GM06990 (cell line): ENCODE data around the gene FTSJ1.
"Not testable (repeated sequence)": the region's sequence is repeated elsewhere in the genome, so short reads cannot be mapped to it uniquely, and the experiment has no call there.

Source experiments
- DNase-seq: peaks from one replicate; pipeline ENCODE4 v3.0.0-alpha.2; 2011; ENCODE audit not compliant: insufficient read length; ENCODE audit errors: extremely low read depth
- H3K27me3 ChIP-seq: replicated peaks from 2 replicates; pipeline ENCODE4 v1.6.0; 2011; ENCODE audit warnings: low read length; ENCODE audit not compliant: control insufficient read depth, insufficient read depth
- H3K36me3 ChIP-seq: 2 replicates; pipeline ENCODE4 v1.5.1; 2011; ENCODE audit warnings: low read length; ENCODE audit not compliant: control insufficient read depth, insufficient read depth
- H3K4me3 ChIP-seq: replicated peaks from 2 replicates; pipeline ENCODE4 v1.5.1; 2011; ENCODE audit warnings: low read depth, mild to moderate bottlenecking, control low read depth, low read length
- CTCF ChIP-seq: IDR thresholded peaks from 2 replicates; pipeline ENCODE4 v1.5.1; 2011; ENCODE audit warnings: low read length, control low read depth, mild to moderate bottlenecking, inconsistent platforms; ENCODE audit not compliant: insufficient read depth, poor library complexity, severe bottlenecking

Gene FTSJ1

DNA sequence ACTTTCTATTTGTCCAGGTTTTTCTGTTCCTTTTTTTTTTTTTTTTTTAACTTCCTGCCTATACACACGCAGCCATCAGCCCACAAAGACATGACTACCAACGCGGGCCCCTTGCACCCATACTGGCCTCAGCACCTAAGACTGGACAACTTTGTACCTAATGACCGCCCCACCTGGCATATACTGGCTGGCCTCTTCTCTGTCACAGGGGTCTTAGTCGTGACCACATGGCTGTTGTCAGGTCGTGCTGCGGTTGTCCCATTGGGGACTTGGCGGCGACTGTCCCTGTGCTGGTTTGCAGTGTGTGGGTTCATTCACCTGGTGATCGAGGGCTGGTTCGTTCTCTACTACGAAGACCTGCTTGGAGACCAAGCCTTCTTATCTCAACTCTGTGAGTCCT lies 47.7 kb downstream of the FTSJ1 start:
- no peak for TF ChIP-seq CTCF
- H3K27me3 ChIP-seq = no peaks in the 10 kb centered on the region
- no peak for DNase-seq
- no peak overlapping the region for H3K4me3 ChIP-seq
- peaks cover 2% of the 10 kb centered on the region for H3K36me3 ChIP-seq

DNA sequence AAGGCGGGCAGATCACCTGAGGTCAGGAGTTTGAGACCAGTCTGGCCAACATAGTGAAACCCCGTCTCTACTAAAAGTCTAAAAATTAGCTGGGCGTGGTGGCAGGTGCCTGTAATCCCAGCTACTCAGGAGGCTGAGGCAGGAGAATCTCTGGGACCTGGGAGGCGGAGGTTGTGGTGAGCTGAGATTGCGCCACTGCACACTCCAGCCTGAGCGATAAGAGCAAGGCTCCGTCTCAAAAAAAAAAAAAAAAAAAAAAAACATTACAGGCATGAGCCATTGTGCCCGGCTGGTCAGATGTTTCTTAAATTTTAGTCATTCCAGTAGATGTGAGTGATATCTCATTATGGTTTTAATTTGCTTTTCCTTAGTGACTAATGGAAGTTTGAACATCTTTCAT lies 49.9 kb downstream of the FTSJ1 start:
- not testable (repeated sequence) for H3K4me3 ChIP-seq, H3K27me3 ChIP-seq, H3K36me3 ChIP-seq, DNase-seq

GRCh38 chrX:48530736-48531135 lies 54.7 kb downstream of the FTSJ1 start:
- no peak for DNase-seq
- no peak overlapping the region for H3K4me3 ChIP-seq
- H3K27me3 ChIP-seq = no peaks in the 10 kb centered on the region
- H3K36me3 ChIP-seq = peaks cover 4% of the 10 kb centered on the region
- no peak for TF ChIP-seq CTCF

DNA sequence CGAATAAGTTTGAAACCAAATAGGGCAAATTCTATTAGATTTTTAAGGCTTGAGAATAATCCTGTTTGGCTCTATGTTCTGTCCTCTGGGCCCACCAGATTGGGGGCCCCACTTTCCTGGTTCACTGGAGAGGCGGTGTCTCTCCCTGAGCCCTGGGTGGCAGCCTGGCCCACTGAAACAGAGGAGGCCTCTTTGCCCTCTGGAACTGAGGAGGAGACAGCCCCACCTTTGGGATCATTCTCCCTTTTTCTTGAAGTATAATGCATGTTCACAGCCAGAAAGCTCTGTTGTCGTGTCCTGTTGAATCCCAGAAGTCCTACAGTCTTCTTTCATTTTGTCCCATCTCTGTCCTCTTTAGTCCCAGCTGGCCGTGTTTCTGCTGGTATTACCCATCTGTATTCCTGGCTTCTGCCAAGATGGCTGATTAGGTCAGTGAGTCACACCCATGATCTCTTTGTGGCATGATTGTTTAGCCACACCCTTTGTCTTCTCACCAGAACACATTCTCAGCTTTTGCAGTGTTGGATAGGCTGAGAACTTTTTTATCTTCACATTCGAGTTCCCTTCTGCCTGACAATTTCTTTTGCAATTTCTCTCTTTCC lies 55.5 kb downstream of the FTSJ1 start:
- no peak for TF ChIP-seq CTCF
- no peaks in the 10 kb centered on the region for H3K27me3 ChIP-seq
- H3K4me3 ChIP-seq = no peak overlapping the region
- H3K36me3 ChIP-seq = peaks cover 4% of the 10 kb centered on the region
- no peak for DNase-seq

DNA sequence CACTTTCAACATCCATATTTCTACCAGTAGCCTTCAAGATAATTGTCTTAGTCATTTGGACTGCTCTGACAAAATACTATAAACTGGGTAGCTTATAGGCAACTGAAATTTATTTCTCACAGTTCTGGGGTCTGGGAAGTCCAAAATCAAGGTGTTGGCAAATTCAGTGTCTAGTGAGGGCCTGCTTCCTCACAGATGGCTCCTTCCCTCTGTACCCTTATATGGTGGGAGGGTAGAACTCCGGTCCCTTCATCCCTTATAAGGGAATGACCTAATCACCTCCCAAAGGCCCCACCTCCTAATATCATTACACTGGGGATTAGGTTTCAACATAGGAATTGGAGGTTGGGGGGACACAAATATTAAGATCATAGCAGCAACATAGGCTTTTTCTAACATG lies 56.2 kb downstream of the FTSJ1 start:
- H3K36me3 ChIP-seq = peaks cover 2% of the 10 kb centered on the region
- no peaks in the 10 kb centered on the region for H3K27me3 ChIP-seq
- H3K4me3 ChIP-seq = no peak overlapping the region
- no peak for TF ChIP-seq CTCF
- DNase-seq = no peak

- H3K36me3 ChIP-seq = peaks cover 2% of the 10 kb centered on the region
- no peaks in the 10 kb centered on the region for H3K27me3 ChIP-seq
- TF ChIP-seq CTCF = no peak
- no peak for DNase-seq
- H3K4me3 ChIP-seq = no peak overlapping the region
Observed at GRCh38 chrX:48533165-48533564, 57.2 kb downstream of the FTSJ1 start.
